Astrocyte of the cerebellum (primary cell): ENCODE results near the gene SDF4.

Experiments used
- DNase-seq: peaks from one replicate; pipeline ENCODE4 v3.0.0-alpha.2; 2011; ENCODE audit warnings: low read depth
- H3K4me3 ChIP-seq: 2 replicates; pipeline ENCODE4 v1.5.1; 2011; ENCODE audit warnings: mild to moderate bottlenecking, low read depth, low read length, moderate library complexity
- in situ Hi-C: cut with HindIII; loops from 2 replicates; pipeline ENCODE4 v1.10.0; 2017; ENCODE audit warnings: low sequenced_read_pairs
- TF ChIP-seq, protein P1 (sequence below): IDR thresholded peaks from 2 replicates; pipeline ENCODE4 v1.5.1; 2012; ENCODE audit warnings: low read length, low read depth, moderate library complexity, mild to moderate bottlenecking; ENCODE audit errors: missing control alignments

SDF4 gene

DNA sequence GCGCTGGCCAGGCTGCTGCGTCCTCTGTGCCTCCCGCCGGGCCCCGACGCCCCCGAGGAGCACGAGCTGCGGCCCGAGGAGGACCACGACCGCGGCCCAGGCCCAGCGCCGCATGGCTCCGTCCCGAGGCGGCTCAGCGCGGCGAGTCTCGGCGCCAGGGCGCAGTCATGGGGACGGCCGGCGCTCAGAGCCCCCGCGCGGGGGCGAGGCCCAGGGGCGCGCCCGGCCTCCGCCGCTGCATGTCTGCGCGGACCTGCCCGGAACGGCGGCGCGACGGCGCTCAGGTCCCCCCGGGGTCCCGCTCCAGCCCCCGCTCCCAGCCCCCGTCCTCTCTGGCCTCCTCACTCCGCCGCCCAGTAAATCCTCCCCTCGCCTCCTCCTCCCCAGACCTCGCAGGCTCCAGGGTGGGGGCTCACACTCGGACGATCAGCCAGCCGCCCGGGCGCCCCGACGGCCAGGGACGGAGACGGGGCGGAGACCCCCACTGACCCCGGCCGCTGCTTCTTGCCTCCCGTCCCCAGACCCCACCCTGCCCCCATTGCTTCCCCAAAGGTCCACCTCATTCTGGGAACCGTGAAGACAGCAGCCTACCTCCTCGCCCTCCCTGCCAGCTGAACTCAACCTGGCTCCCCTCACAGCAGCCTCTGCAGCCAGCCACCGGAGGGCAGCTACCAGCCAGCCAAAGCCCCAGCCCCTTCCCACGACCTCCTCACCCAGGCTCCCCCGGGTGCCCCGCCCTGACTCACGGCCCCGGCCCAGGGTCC is 15.0 kb upstream of the SDF4 start, which contains the start of gene C1QTNF12:
Gene C1QTNF12, minus strand, starts transcription at position 146 of the 764 bp plus-strand sequence. Its CDS starts 32 bp downstream, at position 114.
- in situ Hi-C loops = no loop called here
- no peak within 1 kb of the TSS for H3K4me3 ChIP-seq

DNA sequence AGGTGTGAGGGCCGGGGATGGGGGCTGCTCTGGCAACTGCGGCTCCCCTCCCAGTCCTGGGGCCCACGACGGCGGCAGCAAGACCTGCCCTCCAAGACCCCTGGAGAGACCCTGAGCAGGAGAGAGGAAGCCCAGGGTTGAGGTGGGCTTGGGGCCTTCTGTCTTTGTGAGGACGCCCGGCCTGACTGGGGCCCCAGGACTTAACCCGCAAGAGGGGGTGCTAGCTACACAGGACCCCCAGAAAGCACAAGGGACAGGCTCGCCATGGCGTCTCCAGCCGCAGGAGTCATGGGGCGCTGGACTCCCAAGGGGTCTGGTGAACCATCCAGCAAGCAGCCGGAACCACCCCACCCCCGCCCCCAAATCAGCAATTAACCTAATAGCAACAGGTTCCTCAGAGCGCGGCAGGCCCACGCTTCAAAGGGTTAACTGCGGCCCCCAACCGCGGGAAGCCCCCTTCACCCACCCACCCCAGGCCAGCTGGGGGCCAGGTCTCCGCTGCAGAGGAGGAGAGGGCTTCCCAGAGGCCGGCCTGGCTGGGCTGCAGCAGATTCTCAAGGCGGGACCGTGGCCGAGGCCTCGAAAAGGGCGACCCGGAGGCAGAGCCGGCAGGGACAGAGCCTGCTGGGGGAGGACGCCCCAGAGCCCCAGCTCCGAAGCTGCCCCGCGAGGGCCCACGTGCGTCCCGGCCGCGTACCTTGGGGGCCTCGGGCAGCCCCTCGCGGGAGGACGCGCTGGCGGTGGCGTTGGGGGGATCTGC is 14.2 kb upstream of the SDF4 start:
- no peak for DNase-seq
- in situ Hi-C loops = no loop called here
- H3K4me3 ChIP-seq = no peak overlapping the region
- TF ChIP-seq, protein P1, sequence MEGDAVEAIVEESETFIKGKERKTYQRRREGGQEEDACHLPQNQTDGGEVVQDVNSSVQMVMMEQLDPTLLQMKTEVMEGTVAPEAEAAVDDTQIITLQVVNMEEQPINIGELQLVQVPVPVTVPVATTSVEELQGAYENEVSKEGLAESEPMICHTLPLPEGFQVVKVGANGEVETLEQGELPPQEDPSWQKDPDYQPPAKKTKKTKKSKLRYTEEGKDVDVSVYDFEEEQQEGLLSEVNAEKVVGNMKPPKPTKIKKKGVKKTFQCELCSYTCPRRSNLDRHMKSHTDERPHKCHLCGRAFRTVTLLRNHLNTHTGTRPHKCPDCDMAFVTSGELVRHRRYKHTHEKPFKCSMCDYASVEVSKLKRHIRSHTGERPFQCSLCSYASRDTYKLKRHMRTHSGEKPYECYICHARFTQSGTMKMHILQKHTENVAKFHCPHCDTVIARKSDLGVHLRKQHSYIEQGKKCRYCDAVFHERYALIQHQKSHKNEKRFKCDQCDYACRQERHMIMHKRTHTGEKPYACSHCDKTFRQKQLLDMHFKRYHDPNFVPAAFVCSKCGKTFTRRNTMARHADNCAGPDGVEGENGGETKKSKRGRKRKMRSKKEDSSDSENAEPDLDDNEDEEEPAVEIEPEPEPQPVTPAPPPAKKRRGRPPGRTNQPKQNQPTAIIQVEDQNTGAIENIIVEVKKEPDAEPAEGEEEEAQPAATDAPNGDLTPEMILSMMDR = no peak

More for the DNA sequence above, 15.0 kb upstream of the SDF4 start, which contains the start of gene C1QTNF12:
- DNase-seq = no peak
- TF ChIP-seq, protein P1 = no peak

DNA sequence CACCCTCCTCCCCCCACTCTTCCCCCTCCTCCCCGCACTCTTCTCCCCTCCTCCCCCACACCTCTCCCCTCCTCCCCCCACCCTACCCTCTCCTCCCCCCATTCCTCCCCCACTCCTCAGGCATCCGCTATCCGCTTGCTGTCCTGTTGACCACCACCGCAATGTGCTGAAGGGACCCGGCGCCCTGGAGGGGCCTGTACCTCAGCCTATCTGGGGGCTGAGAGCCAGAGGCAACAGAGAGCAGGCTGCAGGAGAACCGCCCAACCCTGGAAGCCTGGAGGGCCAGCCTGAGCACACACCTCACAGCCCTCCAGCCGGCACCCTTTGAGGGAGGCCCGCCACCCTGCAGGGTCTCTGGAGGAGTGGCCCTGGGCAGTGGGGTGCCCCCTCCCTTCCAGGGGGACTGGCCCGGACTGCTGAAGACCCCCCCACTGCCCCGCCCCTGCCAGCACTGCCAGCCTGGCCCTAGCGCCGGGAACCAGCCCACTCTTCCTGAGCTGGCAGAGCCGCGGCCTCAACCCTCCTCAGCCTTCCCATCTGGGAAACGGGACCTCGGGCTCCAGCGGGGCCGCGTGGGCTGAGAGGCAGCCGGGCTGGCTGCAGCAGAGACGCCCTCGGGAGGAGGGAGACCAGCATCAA is 13.5 kb upstream of the SDF4 start:
- in situ Hi-C loops = no loop called here
- H3K4me3 ChIP-seq = no peak overlapping the region
- TF ChIP-seq, protein P1 = no peak
- no peak for DNase-seq

DNA sequence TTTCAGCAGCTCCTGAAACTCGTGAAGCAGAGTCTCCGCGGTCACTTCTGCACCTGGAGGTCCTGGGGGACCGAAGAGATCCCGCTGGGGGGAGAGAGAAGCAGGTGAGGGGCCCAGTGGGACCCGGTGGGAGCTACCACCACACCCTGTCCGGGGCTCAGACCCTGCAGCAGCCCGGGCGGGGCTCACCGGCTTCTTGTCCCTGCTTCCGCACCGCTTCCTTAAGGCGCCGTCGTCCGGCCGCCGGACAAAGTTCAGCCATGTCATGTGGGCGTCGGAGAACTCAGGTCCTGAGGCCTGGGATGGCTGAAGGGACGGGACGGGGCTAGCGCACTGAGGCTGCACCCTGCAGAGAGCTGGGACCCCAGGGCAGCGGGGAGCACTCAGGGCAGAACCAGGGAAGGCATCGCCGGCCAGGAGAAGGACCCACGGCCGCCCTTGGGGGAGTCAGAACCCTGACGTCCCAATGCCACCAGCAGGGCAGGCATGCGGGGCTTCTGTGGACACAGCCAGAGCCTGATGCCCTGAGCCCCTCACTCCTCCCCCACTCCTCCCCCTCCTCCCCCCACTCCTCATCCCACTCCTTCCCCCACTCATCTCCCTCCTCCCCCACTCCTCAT is 12.5 kb upstream of the SDF4 start:
- TF ChIP-seq, protein P1 = no peak
- in situ Hi-C loops = no loop called here
- DNase-seq = no peak

DNA sequence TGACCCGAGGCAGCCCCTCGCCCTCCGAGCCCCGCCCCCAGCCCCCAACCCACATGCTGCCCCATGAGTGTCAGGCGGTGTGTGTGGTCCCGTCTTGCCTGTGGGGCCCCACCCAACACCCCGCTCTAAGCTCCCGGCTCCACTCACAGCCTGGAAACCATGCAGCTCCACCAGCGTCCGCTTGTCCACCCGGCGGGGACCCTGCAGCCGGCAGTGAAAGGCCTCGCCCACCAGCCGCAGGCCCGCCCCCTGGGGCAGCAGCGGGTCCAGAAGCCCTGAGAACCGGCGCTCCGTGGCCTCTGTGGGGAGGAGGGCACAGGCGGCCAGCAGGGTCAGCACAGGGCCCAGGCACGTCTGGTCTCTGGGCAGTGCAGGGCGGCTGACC is 12.0 kb upstream of the SDF4 start:
- DNase-seq = no peak
- no peak overlapping the region for H3K4me3 ChIP-seq
- in situ Hi-C loops = no loop called here
- TF ChIP-seq, protein P1 = no peak

More for the DNA sequence above, 12.5 kb upstream of the SDF4 start:
- no peak overlapping the region for H3K4me3 ChIP-seq

DNA sequence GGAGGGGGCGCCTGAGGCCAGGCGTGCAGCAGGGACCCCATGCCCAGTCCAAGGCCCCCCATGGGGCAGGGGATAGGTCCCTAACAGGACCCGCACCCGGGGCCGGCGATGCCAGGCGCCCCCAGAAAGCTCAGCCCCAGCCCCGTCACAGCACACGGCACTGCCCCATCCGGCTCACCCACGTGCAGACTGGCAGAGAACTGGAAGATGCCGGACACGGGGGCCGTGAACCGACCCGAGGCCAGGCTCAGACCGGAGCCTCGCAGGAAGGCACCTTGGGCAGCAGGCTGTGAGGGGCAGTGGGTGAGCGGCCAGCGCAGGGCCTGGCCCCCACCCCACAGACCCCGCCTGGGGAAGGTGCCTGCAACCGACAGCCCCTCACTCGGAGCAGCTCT is 11.5 kb upstream of the SDF4 start:
- in situ Hi-C loops = no loop called here
- no peak overlapping the region for H3K4me3 ChIP-seq
- TF ChIP-seq, protein P1 = no peak
- no peak for DNase-seq
